ENCODE data around the gene MEIKIN.

- TF ChIP-seq CTCF (conservative IDR thresholded peaks at IDR 0.05) (no peak), ZFX (IDR thresholded peaks at IDR 0.05) (no peak)
These were observed 120.0 kb downstream of the MEIKIN start for GRCh38 chr5:131825404-131826013.
